Dermis lymphatic vessel endothelial cell (primary cell): ENCODE measurements around the gene CHIA. TPM values are rescaled to one million over a fixed set of nuclear protein-coding genes. Genes with fewer than 3 reads are reported as not detected.

Source experiments
- total RNA-seq: library from RNA; depleted of rRNA; stranded (reverse); fragments of >200 nt; gene quantifications from 2 replicates; pipeline ENCODE4 v1.2.1, GENCODE V29; 2014

CHIA gene
- total RNA-seq: not detected in 2 replicates

DNA sequence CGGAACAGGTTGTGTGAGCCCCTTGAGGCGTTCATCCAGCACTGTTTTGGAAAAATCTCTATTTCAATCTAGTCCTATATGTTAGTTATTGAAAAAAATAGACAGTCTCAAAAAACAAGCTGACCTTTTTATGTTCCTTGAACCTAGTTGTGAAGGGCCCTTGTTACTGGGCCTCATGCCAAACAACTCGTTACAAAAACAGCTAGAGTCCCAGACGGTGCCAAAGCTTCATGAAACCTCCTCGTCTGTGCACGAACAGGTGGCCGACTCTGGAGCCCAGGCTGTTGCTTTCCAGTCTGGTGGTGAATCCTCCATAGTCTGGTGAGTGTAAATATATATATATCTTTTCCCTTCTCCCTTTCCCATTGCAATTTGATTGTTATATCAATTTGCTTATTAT lies at the start of gene CHIA:
CHIA (plus strand) TSS at position 222 of the 400 bp plus-strand sequence. CDS start 19,617 bp downstream, outside the sequence.

Other genes with a start within 250 kb of the CHIA start
- gene DRAM2, start 150.8 kb upstream of the CHIA start, total RNA-seq: 48.9 and 66.2 TPM in 2 replicates
- 30.7 and 35.8 TPM in 2 replicates for gene CEPT1, start 150.6 kb upstream of the CHIA start, total RNA-seq
- 0.95 and 0.98 TPM in 2 replicates for gene DENND2D, start 90.2 kb upstream of the CHIA start, total RNA-seq
- not detected in 2 replicates for gene CHI3L2, start 63.1 kb upstream of the CHIA start, total RNA-seq
- gene OVGP1, start 136.9 kb downstream of the CHIA start, total RNA-seq: 1.1 and 1.3 TPM in 2 replicates
- gene WDR77, start 158.4 kb downstream of the CHIA start, total RNA-seq: 27.3 and 31.2 TPM in 2 replicates
- 147 and 252 TPM in 2 replicates for gene ATP5PB, start 158.6 kb downstream of the CHIA start, total RNA-seq
- 0.09 and 0.11 TPM in 2 replicates for gene C1orf162, start 183.1 kb downstream of the CHIA start, total RNA-seq
- gene ADORA3, start 212.8 kb downstream of the CHIA start, total RNA-seq: not detected in 2 replicates
- not detected in 2 replicates for gene TMIGD3, start 212.8 kb downstream of the CHIA start, total RNA-seq